Endothelial cell of umbilical vein (primary cell): ENCODE results near the gene FAM120B. TPM values are rescaled to one million over a fixed set of nuclear protein-coding genes. Genes with fewer than 3 reads are reported as not detected.

Experiments used
- BruUV-seq: library from RNA; stranded (reverse); fragments of 400-500 nt; replicated peaks from 2 replicates; lab custom pipeline; 2021; lab: Mats Ljungman, UMichigan
- CTCF ChIA-PET: fragments of 300-600, 350-600 bp; sonication (Branson Sonifier 250); formaldehyde crosslinking; loops from one replicate; lab custom pipeline; 2021; ENCODE audit warnings: antibody characterized with exemption, inconsistent platforms; lab: Charles Lee
- POLR2A ChIA-PET: fragments of 300-600, 350-600 bp; sonication (Branson Sonifier 250); formaldehyde crosslinking; loops from one replicate; lab custom pipeline; 2021; ENCODE audit warnings: antibody characterized with exemption, inconsistent platforms; lab: Charles Lee
- DNase-seq: peaks from one replicate; pipeline ENCODE4 v3.0.0-alpha.2; 2011; ENCODE audit warnings: low read depth, low spot score
- FAIRE-seq: peaks from 2 replicates; lab custom pipeline; 2011; peaks lifted over from hg19 to GRCh38; lab: Jason Lieb, UNC
- H2AFZ ChIP-seq: 2 replicates; pipeline ENCODE4 v1.6.0; 2012; ENCODE audit warnings: low read depth, low read length, control low read depth, inconsistent platforms
- H3K27ac ChIP-seq: 2 replicates; pipeline ENCODE4 v1.5.1; 2011; ENCODE audit warnings: low read depth, mild to moderate bottlenecking, control low read depth, low read length, moderate library complexity; ENCODE audit not compliant: insufficient read depth
- H3K27me3 ChIP-seq, 2 experiments: 2 replicates each; pipeline versions ENCODE4 v1.6.0 to v1.6.1; 2011; ENCODE audit warnings: low read length in 2 of 2, mixed read lengths in 1 of 2; ENCODE audit not compliant: control insufficient read depth in 2 of 2, insufficient read depth in 2 of 2
- H3K36me3 ChIP-seq, 2 experiments: 2 replicates in 1 of 2; 3 replicates in 1 of 2; pipeline ENCODE4 v1.5.1; 2011; ENCODE audit warnings: low read length in 2 of 2, mild to moderate bottlenecking in 1 of 2, moderate library complexity in 1 of 2; ENCODE audit not compliant: control insufficient read depth in 2 of 2, insufficient read depth in 2 of 2; ENCODE audit errors: extremely low read depth in 1 of 2
- H3K4me1 ChIP-seq: 3 replicates; pipeline ENCODE4 v1.5.1; 2011; ENCODE audit warnings: mild to moderate bottlenecking, low read length; ENCODE audit not compliant: control insufficient read depth, insufficient read depth; ENCODE audit errors: extremely low read depth
- H3K4me2 ChIP-seq: 2 replicates; pipeline ENCODE4 v1.6.1; 2011; ENCODE audit warnings: low read length, control low read depth, mixed read lengths; ENCODE audit not compliant: insufficient read depth
- H3K4me3 ChIP-seq, 3 experiments: fragments of 200-600 bp in 1 of 3; sonication (generic), shearing (Covaris generic) in 1 of 3; replicated peaks in 1 of 3; 2 replicates each; pipeline ENCODE4 v1.5.1; 2011 to 2016; ENCODE audit warnings: control low read depth in 3 of 3, low read length in 3 of 3, mild to moderate bottlenecking in 2 of 3, inconsistent platforms in 1 of 3, low read depth in 1 of 3, moderate library complexity in 1 of 3; ENCODE audit not compliant: insufficient read depth in 1 of 3
- H3K79me2 ChIP-seq: 2 replicates; pipeline ENCODE4 v1.6.0; 2012; ENCODE audit warnings: low read length, inconsistent platforms; ENCODE audit not compliant: control insufficient read depth, insufficient read depth
- H3K9ac ChIP-seq: replicated peaks from 2 replicates; pipeline ENCODE3; 2011; ENCODE audit warnings: low read length, control low read depth; ENCODE audit not compliant: insufficient read depth; ENCODE audit errors: extremely low read depth
- H3K9me1 ChIP-seq: replicated peaks from 3 replicates; pipeline ENCODE4 v1.6.0; 2011; ENCODE audit warnings: mild to moderate bottlenecking, low read length; ENCODE audit not compliant: control insufficient read depth, insufficient read depth; ENCODE audit errors: extremely low read depth
- H3K9me3 ChIP-seq: replicated peaks from 2 replicates; pipeline ENCODE4 v1.5.1; 2012; ENCODE audit warnings: low read length, inconsistent platforms; ENCODE audit not compliant: control insufficient read depth, insufficient read depth
- H4K20me1 ChIP-seq: replicated peaks from 2 replicates; pipeline ENCODE3; 2011; ENCODE audit warnings: mild to moderate bottlenecking, low read length; ENCODE audit not compliant: control insufficient read depth, insufficient read depth; ENCODE audit errors: extremely low read depth
- EZH2 ChIP-seq: IDR thresholded peaks from 2 replicates; pipeline ENCODE4 v1.6.1; 2012; ENCODE audit warnings: borderline replicate concordance, low read depth, mild to moderate bottlenecking, moderate library complexity, low read length, inconsistent platforms; ENCODE audit not compliant: severe bottlenecking
- FOS ChIP-seq: IDR thresholded peaks from 2 replicates; pipeline ENCODE4 v1.6.1; 2011; ENCODE audit warnings: mild to moderate bottlenecking, low read length, moderate library complexity, borderline replicate concordance; ENCODE audit not compliant: insufficient read depth
- GATA2 ChIP-seq: IDR thresholded peaks from 2 replicates; pipeline ENCODE4 v1.7.0; 2011; ENCODE audit warnings: low read depth, mild to moderate bottlenecking, moderate library complexity, mixed read lengths, low read length; ENCODE audit not compliant: insufficient read length, insufficient read depth
- JUN ChIP-seq: IDR thresholded peaks from 2 replicates; pipeline ENCODE4 v1.6.1; 2011; ENCODE audit warnings: borderline replicate concordance, low read depth; ENCODE audit not compliant: insufficient read length, insufficient read depth
- MAX ChIP-seq: IDR thresholded peaks from 2 replicates; pipeline ENCODE4 v1.6.1; 2011; ENCODE audit not compliant: insufficient read depth, insufficient read length
- MYC ChIP-seq: IDR thresholded peaks from one replicate; pipeline ENCODE4 v1.6.1; 2011; ENCODE audit warnings: mild to moderate bottlenecking, low read depth, low read length
- POLR2A ChIP-seq: IDR thresholded peaks from 2 replicates; pipeline ENCODE4 v1.6.1; 2012; ENCODE audit warnings: low read depth, mild to moderate bottlenecking, control low read depth, low read length
- POLR2AphosphoS5 ChIP-seq: IDR thresholded peaks from 2 replicates; pipeline ENCODE4 v1.6.1; 2012; ENCODE audit warnings: low read depth, mild to moderate bottlenecking, control low read depth, low read length, moderate library complexity; ENCODE audit not compliant: insufficient read depth
- dilution Hi-C: fragments of 300-500 bp; cut with MboI; formaldehyde crosslinking; loops from one replicate; pipeline ENCODE4 v1.15.0; 2019; ENCODE audit warnings: low sequenced_read_pairs; ENCODE audit not compliant: extremely low pct_ligation_motif_present
- intact Hi-C: fragments of 100-400 bp; cut with micrococcal nuclease; formaldehyde crosslinking; loops from one replicate; pipeline ENCODE4 v1.10.0; 2022
- polyA plus RNA-seq, 4 experiments: library from polyadenylated mRNA; depleted of rRNA in 3 of 4; stranded (reverse) in 3 of 4; unstranded in 1 of 4; fragments of >200 nt; gene quantifications; 2 replicates each; pipeline versions ENCODE4 v1.2.1 to v1.2.3, GENCODE V29; 2011 to 2012; ENCODE audit warnings: missing spikeins in 1 of 4
- total RNA-seq: library from RNA; stranded (reverse); gene quantifications from 2 replicates; pipeline ENCODE4 v1.2.3, GENCODE V29; 2021
- TF ChIP-seq, protein P1 (sequence below), 2 donors: IDR thresholded peaks; 1 replicate in 1 of 2; 2 replicates in 1 of 2; pipeline ENCODE4 v1.5.1; 2011; ENCODE audit warnings: low read length in 2 of 2, mild to moderate bottlenecking in 2 of 2, moderate library complexity in 2 of 2, control low read depth in 1 of 2, inconsistent platforms in 1 of 2, low read depth in 1 of 2; ENCODE audit not compliant: insufficient read depth in 1 of 2; ENCODE audit errors: extremely low read depth in 1 of 2

The FAM120B gene
- total and polyA plus RNA-seq, 2 donors (not counting 3 experiments of a cell fraction or from before 2014, with no cell fraction given): 10.8 to 28.2 TPM

DNA sequence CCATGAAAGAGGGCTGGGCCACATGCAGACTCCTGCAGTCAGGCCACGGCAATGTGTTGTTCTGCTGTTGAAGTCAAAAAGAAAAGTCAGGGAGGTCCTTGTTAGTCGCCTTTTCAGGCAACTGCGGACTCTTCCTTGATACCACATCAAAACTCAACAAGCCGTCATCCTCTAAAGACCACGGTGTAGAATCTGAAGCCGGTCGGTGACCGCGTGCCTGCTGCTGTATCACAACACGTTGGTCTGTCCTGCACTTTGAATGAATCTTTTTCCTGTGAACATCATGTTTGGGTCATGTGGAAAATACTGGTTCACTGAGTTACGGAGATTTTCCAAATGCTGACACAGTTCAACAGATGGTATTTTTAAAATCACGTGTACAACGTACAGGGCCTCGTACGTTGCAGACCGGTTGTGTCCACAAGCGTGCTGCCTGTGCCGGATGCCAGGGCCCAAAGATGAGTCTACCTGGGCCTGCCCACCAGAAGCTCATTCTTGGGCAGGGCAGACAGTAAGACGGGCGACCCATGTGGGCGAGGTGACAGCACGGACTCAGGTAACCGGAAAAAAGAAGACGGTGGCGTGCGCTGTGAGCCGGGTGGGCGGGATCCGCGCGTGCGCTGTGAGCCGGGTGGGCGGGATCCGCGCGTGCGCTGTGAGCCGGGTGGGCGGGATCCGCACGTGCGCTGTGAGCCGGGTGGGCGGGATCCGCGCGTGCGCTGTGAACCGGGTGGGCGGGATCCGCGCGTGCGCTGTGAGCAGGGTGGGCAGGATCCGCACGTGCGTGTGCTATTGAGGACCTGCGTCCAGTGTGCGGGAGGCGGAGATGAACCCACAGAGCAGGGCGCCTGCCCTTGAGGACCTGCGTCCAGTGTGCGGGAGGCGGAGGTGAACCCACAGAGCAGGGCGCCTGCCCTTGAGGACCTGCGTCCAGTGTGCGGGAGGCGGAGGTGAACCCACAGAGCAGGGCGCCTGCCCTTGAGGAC lies 114.5 kb downstream of the FAM120B start:
- H3K9ac ChIP-seq: no peak overlapping the region
- no peaks in the 10 kb centered on the region for H3K36me3 ChIP-seq
- no peaks in the 10 kb centered on the region for H3K4me1 ChIP-seq
- no TSS peak for BruUV-seq
- H3K4me2 ChIP-seq: no peak overlapping the region
- H3K27ac ChIP-seq: no peak overlapping the region
- no peaks in the 10 kb centered on the region for H4K20me1 ChIP-seq
- no peaks in the 10 kb centered on the region for H3K9me1 ChIP-seq
- H3K9me3 ChIP-seq: no peaks in the 10 kb centered on the region
- no peak for TF ChIP-seq POLR2A
- TF ChIP-seq MAX: no peak
- TF ChIP-seq MYC: no peak
- no peak for TF ChIP-seq FOS
- no peak for TF ChIP-seq POLR2AphosphoS5
- TF ChIP-seq, protein P1, sequence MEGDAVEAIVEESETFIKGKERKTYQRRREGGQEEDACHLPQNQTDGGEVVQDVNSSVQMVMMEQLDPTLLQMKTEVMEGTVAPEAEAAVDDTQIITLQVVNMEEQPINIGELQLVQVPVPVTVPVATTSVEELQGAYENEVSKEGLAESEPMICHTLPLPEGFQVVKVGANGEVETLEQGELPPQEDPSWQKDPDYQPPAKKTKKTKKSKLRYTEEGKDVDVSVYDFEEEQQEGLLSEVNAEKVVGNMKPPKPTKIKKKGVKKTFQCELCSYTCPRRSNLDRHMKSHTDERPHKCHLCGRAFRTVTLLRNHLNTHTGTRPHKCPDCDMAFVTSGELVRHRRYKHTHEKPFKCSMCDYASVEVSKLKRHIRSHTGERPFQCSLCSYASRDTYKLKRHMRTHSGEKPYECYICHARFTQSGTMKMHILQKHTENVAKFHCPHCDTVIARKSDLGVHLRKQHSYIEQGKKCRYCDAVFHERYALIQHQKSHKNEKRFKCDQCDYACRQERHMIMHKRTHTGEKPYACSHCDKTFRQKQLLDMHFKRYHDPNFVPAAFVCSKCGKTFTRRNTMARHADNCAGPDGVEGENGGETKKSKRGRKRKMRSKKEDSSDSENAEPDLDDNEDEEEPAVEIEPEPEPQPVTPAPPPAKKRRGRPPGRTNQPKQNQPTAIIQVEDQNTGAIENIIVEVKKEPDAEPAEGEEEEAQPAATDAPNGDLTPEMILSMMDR (IDR thresholded peaks at IDR 0.05; ENCODE audit: extremely low read depth in 1 of 2, insufficient read depth in 1 of 2, low read depth in 1 of 2, low read length in 2 of 2): no peak
- TF ChIP-seq GATA2: no peak
- TF ChIP-seq EZH2: no peak
- no peak for TF ChIP-seq JUN
- no peak for FAIRE-seq
- POLR2A ChIA-PET: no interaction called here
- intact Hi-C loops: no loop called here
- no peaks in the 10 kb centered on the region for H3K79me2 ChIP-seq
- H3K27me3 ChIP-seq: no peaks in the 10 kb centered on the region
- CTCF ChIA-PET: no interaction called here
- dilution Hi-C loops: no loop called here
- DNase-seq: no peak
- no peak overlapping the region for H3K4me3 ChIP-seq
- no peak overlapping the region for H2AFZ ChIP-seq
